B cell (primary cell): ENCODE data around the gene HNRNPLL. TPM values are rescaled to one million over a fixed set of nuclear protein-coding genes. Genes with fewer than 3 reads are reported as not detected.

Experiments
- ATAC-seq: fragments of 200-7000 bp; cut with Tn5 transposase; one replicate; pipeline ENCODE4 v1.10.0; 2021; ENCODE audit warnings: low read depth, mild to moderate bottlenecking, moderate number of reproducible peaks, moderate library complexity
- CTCF ChIA-PET: fragments of 350-600 bp; sonication (Branson Sonifier 250); formaldehyde crosslinking; loops from one replicate; lab custom pipeline; 2021; ENCODE audit warnings: antibody characterized with exemption, inconsistent platforms; lab: Charles Lee
- POLR2A ChIA-PET: fragments of 350-600 bp; sonication (Branson Sonifier 250); formaldehyde crosslinking; loops from one replicate; lab custom pipeline; 2021; ENCODE audit warnings: antibody characterized with exemption; lab: Charles Lee
- DNase-seq: peaks from one replicate; pipeline ENCODE4 v3.0.0; 2013
- H2AFZ ChIP-seq: 2 replicates; pipeline ENCODE4 v1.6.1; 2012; ENCODE audit warnings: mild to moderate bottlenecking, low read depth, low read length; ENCODE audit not compliant: insufficient read depth, poor library complexity, severe bottlenecking
- H3K27ac ChIP-seq, 2 donors: 1 replicate in 1 of 2; 2 replicates in 1 of 2; pipeline ENCODE4 v1.5.1; 2012 to 2013; ENCODE audit warnings: low read length in 2 of 2, mild to moderate bottlenecking in 2 of 2, moderate library complexity in 1 of 2
- H3K27me3 ChIP-seq, 4 experiments: fragments of 200-600 bp in 1 of 4; sonication (generic) in 1 of 4; replicated peaks in 1 of 4; 1 replicate in 2 of 4; 2 replicates in 2 of 4; pipeline versions ENCODE4 v1.6.1 to v1.7.0; 2013 to 2016; ENCODE audit warnings: low read length in 3 of 4, mild to moderate bottlenecking in 2 of 4, mixed read lengths in 1 of 4, moderate library complexity in 1 of 4; ENCODE audit not compliant: insufficient read depth in 4 of 4, control insufficient read depth in 3 of 4; ENCODE audit errors: control extremely low read depth in 1 of 4
- H3K36me3 ChIP-seq, 2 experiments: replicated peaks in 1 of 2; 1 replicate in 1 of 2; 2 replicates in 1 of 2; pipeline versions ENCODE4 v1.6.1 to v1.7.1; 2013; ENCODE audit warnings: low read length in 1 of 2; ENCODE audit not compliant: insufficient read depth in 2 of 2, control insufficient read depth in 1 of 2; ENCODE audit errors: control extremely low read depth in 1 of 2, extremely low read depth in 1 of 2
- H3K4me1 ChIP-seq, 2 donors: fragments of 200-600 bp in 1 of 2; sonication (generic) in 1 of 2; 1 replicate in 1 of 2; 2 replicates in 1 of 2; pipeline versions ENCODE4 v1.5.1 to v1.6.1; 2013 to 2017; ENCODE audit warnings: low read length in 2 of 2; ENCODE audit not compliant: control insufficient read depth in 2 of 2, insufficient read depth in 2 of 2
- H3K4me2 ChIP-seq: replicated peaks from 2 replicates; pipeline ENCODE3; 2012; ENCODE audit warnings: mild to moderate bottlenecking, low read depth, low read length; ENCODE audit not compliant: poor library complexity, severe bottlenecking
- H3K4me3 ChIP-seq, 5 experiments: fragments of 200-600 bp in 1 of 5; sonication (generic) in 1 of 5; 1 replicate in 3 of 5; 2 replicates in 2 of 5; pipeline versions ENCODE4 v1.5.1 to v1.7.0; 2011 to 2016; ENCODE audit warnings: low read length in 4 of 5, mild to moderate bottlenecking in 4 of 5, low read depth in 2 of 5, control low read depth in 1 of 5, moderate library complexity in 1 of 5; ENCODE audit not compliant: insufficient read depth in 1 of 5; ENCODE audit errors: control extremely low read depth in 1 of 5, extremely low read depth in 1 of 5
- H3K79me2 ChIP-seq: fragments of 200-600 bp; sonication (generic); one replicate; pipeline ENCODE4 v1.6.0; 2016; ENCODE audit warnings: low read length; ENCODE audit not compliant: control insufficient read depth, insufficient read depth
- H3K9ac ChIP-seq: fragments of 200-600 bp; sonication (generic); 2 replicates; pipeline ENCODE4 v1.6.1; 2017; ENCODE audit warnings: mild to moderate bottlenecking, low read length, moderate library complexity
- H3K9me3 ChIP-seq, 3 donors: one replicate each; pipeline versions ENCODE4 v1.6.1 to v1.7.1; 2013; ENCODE audit warnings: low read length in 2 of 3; ENCODE audit not compliant: control insufficient read depth in 2 of 3, insufficient read depth in 1 of 3; ENCODE audit errors: control extremely low read depth in 1 of 3
- H4K20me1 ChIP-seq: 2 replicates; pipeline ENCODE4 v1.6.0; 2012; ENCODE audit warnings: mild to moderate bottlenecking, low read length; ENCODE audit not compliant: insufficient read depth, control insufficient read depth, poor library complexity, severe bottlenecking
- H3K27ac Mint-ChIP-seq: one replicate; pipeline ENCODE4 v1.8.0; 2021; ENCODE audit warnings: mixed read lengths
- H3K27me3 Mint-ChIP-seq: one replicate; pipeline ENCODE4 v1.8.0; 2021; ENCODE audit warnings: mixed read lengths
- H3K4me1 Mint-ChIP-seq: one replicate; pipeline ENCODE4 v1.8.0; 2021; ENCODE audit warnings: mixed read lengths
- H3K4me3 Mint-ChIP-seq: one replicate; pipeline ENCODE4 v1.8.0; 2021; ENCODE audit warnings: mixed read lengths
- H3K9me3 Mint-ChIP-seq: one replicate; pipeline ENCODE4 v1.8.0; 2022; ENCODE audit warnings: mixed read lengths; ENCODE audit not compliant: insufficient read depth
- CTCF ChIP-seq: fragments of 200-600 bp; IDR thresholded peaks from one replicate; pipeline ENCODE4 v1.8.0; 2022; ENCODE audit warnings: antibody characterized with exemption, mild to moderate bottlenecking
- EZH2 ChIP-seq: IDR thresholded peaks from 2 replicates; pipeline ENCODE4 v1.6.1; 2012; ENCODE audit warnings: borderline replicate concordance, low read depth, mild to moderate bottlenecking, moderate library complexity, low read length; ENCODE audit not compliant: insufficient read depth, poor library complexity, severe bottlenecking
- WGBS: methylation state at CpG from one replicate; pipeline ENCODE4 v1.1.5; 2013; ENCODE audit warnings: missing lambda C conversion rate; ENCODE audit not compliant: insufficient coverage; 5-methylcytosine and 5-hydroxymethylcytosine counted together
- intact Hi-C: fragments of 100-400 bp; cut with micrococcal nuclease; formaldehyde crosslinking; loops from one replicate; pipeline ENCODE4 v1.10.0; 2022
- polyA plus RNA-seq: library from polyadenylated mRNA; depleted of rRNA; stranded (reverse); fragments of >200 nt; gene quantifications from 2 replicates; pipeline ENCODE4 v1.2.3, GENCODE V29; 2012
- total RNA-seq, 2 donors: library from RNA; stranded (reverse); fragments of 120-200 nt in 1 of 2; gene quantifications; 1 replicate in 1 of 2; 2 replicates in 1 of 2; pipeline versions ENCODE4 v1.2.3 to v1.2.4, GENCODE V29; 2013 to 2022

HNRNPLL gene
- total and polyA plus RNA-seq, 2 donors (not counting 1 experiment from before 2014, with no cell fraction given), result 2.1 to 6.7 TPM

- 100% methylated on average over 1 of the region's 4 CpGs for WGBS
- no peak overlapping the region for H3K4me2 ChIP-seq
- H3K27me3 Mint-ChIP-seq, result peaks cover 4% of the 10 kb centered on the region
- peaks cover 0 to 7% (median 0%) of the 10 kb centered on the region in 4 experiments for H3K27me3 ChIP-seq
- H3K9me3 Mint-ChIP-seq, result no peaks in the 10 kb centered on the region
- no peaks in the 10 kb centered on the region for H3K36me3 ChIP-seq
- peaks cover 2 to 7% of the 10 kb centered on the region in 2 donors for H3K4me1 ChIP-seq
- H3K4me3 Mint-ChIP-seq, result no peak overlapping the region
- H3K79me2 ChIP-seq, result no peaks in the 10 kb centered on the region
- H2AFZ ChIP-seq, result no peak overlapping the region
- DNase-seq (no peak), ATAC-seq (no peak)
- no peak overlapping the region for H3K27ac Mint-ChIP-seq
- H3K4me1 Mint-ChIP-seq, result peaks cover 8% of the 10 kb centered on the region
- no peak for TF ChIP-seq EZH2
- no peak for TF ChIP-seq CTCF
- H3K4me3 ChIP-seq, result no peak overlapping the region
- ChIA-PET CTCF (interaction anchor here (0.7 to 1.1 kb wide), 2 partner anchors 14 to 206 kb away, joined by 4 read pairs; no protein-coding TSS in a partner anchor), POLR2A (interaction anchor here (0.7 kb wide), 2 partner anchors 11 to 143 kb away, joined by 3 to 4 read pairs; no protein-coding TSS in a partner anchor)
- no peaks in the 10 kb centered on the region for H3K9me3 ChIP-seq
- intact Hi-C loops, result no loop called here
- H4K20me1 ChIP-seq, result no peaks in the 10 kb centered on the region
- H3K9ac ChIP-seq, result no peak overlapping the region
- H3K27ac ChIP-seq, result no peak overlapping the region
Measured at GRCh38 chr2:38521835-38522234, 80.9 kb downstream of the HNRNPLL start.

- no peaks in the 10 kb centered on the region for H3K9me3 Mint-ChIP-seq
- H3K4me1 Mint-ChIP-seq, result no peaks in the 10 kb centered on the region
- ChIA-PET POLR2A (no interaction called here), CTCF (no interaction called here)
- H3K27me3 ChIP-seq, result peaks cover 0 to 5% (median 0%) of the 10 kb centered on the region in 4 experiments
- H3K9ac ChIP-seq, result no peak overlapping the region
- H3K4me3 ChIP-seq, result no peak overlapping the region
- H3K4me2 ChIP-seq, result no peak overlapping the region
- DNase-seq, result no peak
- H2AFZ ChIP-seq, result no peak overlapping the region
- no peaks in the 10 kb centered on the region for H3K79me2 ChIP-seq
- H4K20me1 ChIP-seq, result no peaks in the 10 kb centered on the region
- no peaks in the 10 kb centered on the region for H3K36me3 ChIP-seq
- ATAC-seq, result no peak
- H3K27ac ChIP-seq, result no peak overlapping the region
- H3K4me3 Mint-ChIP-seq, result no peak overlapping the region
- TF ChIP-seq EZH2 (no peak), CTCF (no peak)
- H3K27me3 Mint-ChIP-seq, result peaks cover 13% of the 10 kb centered on the region
- intact Hi-C loops, result no loop called here
- H3K4me1 ChIP-seq, result no peaks in the 10 kb centered on the region
- 93% methylated on average over 4 of the region's 6 CpGs for WGBS
- H3K27ac Mint-ChIP-seq, result no peak overlapping the region
- peaks cover 0 to 4% (median 0%) of the 10 kb centered on the region in 3 donors for H3K9me3 ChIP-seq
Measured at GRCh38 chr2:38517284-38517683, 85.4 kb downstream of the HNRNPLL start.
